Thymus (tissue), 11 donors: ENCODE measurements around the gene GPR141. TPM values are rescaled to one million over a fixed set of nuclear protein-coding genes. Genes with fewer than 3 reads are reported as not detected.
"Not testable (repeated sequence)": the region's sequence is repeated elsewhere in the genome, so short reads cannot be mapped to it uniquely, and the experiment has no call there.

ENCODE experiments used
- DNase-seq, 9 donors: peaks; one replicate each; pipeline ENCODE4 v3.0.0-alpha.2; 2013; ENCODE audit warnings: low spot score in 9 of 9, low read depth in 6 of 9, missing footprints in 1 of 9
- H3K27ac ChIP-seq, 2 donors: one replicate each; pipeline ENCODE4 v1.5.1; 2013; ENCODE audit warnings: control low read depth in 1 of 2, low read depth in 1 of 2, low read length in 1 of 2, mild to moderate bottlenecking in 1 of 2, moderate library complexity in 1 of 2
- H3K27me3 ChIP-seq, 2 donors: one replicate each; pipeline ENCODE4 v1.5.1; 2013; ENCODE audit warnings: low read length in 1 of 2; ENCODE audit not compliant: control insufficient read depth in 2 of 2, insufficient read depth in 1 of 2
- H3K36me3 ChIP-seq, 2 donors: one replicate each; pipeline ENCODE4 v1.5.1; 2013; ENCODE audit warnings: low read length in 1 of 2, mild to moderate bottlenecking in 1 of 2, moderate library complexity in 1 of 2; ENCODE audit not compliant: control insufficient read depth in 2 of 2, insufficient read depth in 2 of 2
- H3K4me1 ChIP-seq, 2 donors: one replicate each; pipeline ENCODE4 v1.5.1; 2013; ENCODE audit warnings: low read length in 2 of 2; ENCODE audit not compliant: control insufficient read depth in 2 of 2, insufficient read depth in 2 of 2
- H3K4me3 ChIP-seq, 2 donors: one replicate each; pipeline ENCODE4 v1.5.1; 2013; ENCODE audit warnings: low read length in 2 of 2, control low read depth in 1 of 2, mild to moderate bottlenecking in 1 of 2
- H3K9me3 ChIP-seq, 2 donors: one replicate each; pipeline ENCODE4 v1.5.1; 2013; ENCODE audit warnings: low read length in 1 of 2, mild to moderate bottlenecking in 1 of 2; ENCODE audit not compliant: control insufficient read depth in 2 of 2, insufficient read depth in 1 of 2
- WGBS: extraction: QIAGEN DNeasy Blood & Tissue Kit; methylation state at CpG from one replicate; pipeline ENCODE4 v1.1.7; 2013; 5-methylcytosine and 5-hydroxymethylcytosine counted together
- polyA plus RNA-seq: library from polyadenylated mRNA; stranded (reverse); fragments of 200-250 nt; gene quantifications from one replicate; pipeline ENCODE4 v1.2.3, GENCODE V29; 2013
- total RNA-seq: library from RNA; stranded (reverse); fragments of 120-200 nt; gene quantifications from one replicate; pipeline ENCODE4 v1.2.4, GENCODE V29; 2013
- donor health status: healthy.

Gene GPR141
- total and polyA plus RNA-seq, 2 donors: 0.66 to 5.1 TPM

- Histone ChIP-seq H3K4me3 (no peak overlapping the region), H3K27ac (no peak overlapping the region), H3K27me3 (no peaks in the 10 kb centered on the region), H3K4me1 (no peaks in the 10 kb centered on the region), H3K36me3 (no peaks in the 10 kb centered on the region), H3K9me3 (no peaks in the 10 kb centered on the region)
- no peak for DNase-seq
Observed at GRCh38 chr7:37703361-37703760, 19.8 kb downstream of the GPR141 start.

DNA sequence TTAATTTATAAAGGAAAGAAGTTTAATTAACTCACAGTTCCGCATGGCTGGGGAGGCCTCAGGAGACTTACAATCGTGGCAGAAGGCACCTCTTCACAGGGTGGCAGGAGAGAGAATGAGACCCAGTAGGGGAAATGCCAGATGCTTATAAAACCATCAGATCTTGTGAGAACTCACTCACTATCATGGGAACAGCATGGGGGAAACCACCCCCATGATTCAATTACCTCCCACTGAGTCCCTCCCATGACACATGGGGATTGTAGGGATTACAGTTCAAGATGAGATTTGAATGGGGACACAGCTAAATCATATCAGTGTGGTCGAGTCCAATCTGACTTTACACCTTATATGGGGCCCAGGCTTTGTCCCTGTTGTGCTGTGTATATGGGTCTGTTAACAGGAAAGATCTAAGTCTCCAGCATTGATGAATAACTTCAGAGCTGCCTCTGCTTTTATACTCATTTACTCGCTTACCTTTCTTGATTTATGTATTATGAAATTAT, 20.8 kb downstream of the GPR141 start:
- H3K27me3 ChIP-seq, H3K4me1 ChIP-seq, H3K36me3 ChIP-seq, H3K4me3 ChIP-seq, H3K9me3 ChIP-seq, DNase-seq, H3K27ac ChIP-seq: not testable (repeated sequence)
- 95% methylated on average over 4 of the region's 4 CpGs for WGBS

DNA sequence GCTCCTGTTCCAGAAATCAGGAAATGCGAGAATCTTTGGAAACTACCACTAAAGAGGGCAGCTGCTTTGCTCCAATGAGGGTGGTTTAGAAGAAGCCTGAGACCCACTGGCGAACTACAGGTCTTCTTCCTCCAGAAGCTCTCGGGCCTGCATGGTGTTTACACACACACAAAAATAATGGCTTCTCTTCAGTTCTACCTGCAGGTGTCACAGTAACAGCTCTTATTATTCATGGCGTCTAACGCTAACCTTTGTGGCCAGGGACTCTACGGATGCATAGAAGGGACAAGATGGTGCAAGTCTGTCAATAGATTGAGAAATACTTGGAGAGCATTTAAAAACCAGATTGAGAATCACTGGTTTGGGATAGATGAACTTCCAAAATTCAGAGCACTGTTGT, 22.4 kb downstream of the GPR141 start:
- DNase-seq: no peak
- Histone ChIP-seq H3K4me1 (no peaks in the 10 kb centered on the region), H3K27ac (no peak overlapping the region), H3K27me3 (no peaks in the 10 kb centered on the region), H3K4me3 (no peak overlapping the region), H3K9me3 (no peaks in the 10 kb centered on the region), H3K36me3 (no peaks in the 10 kb centered on the region)
- 94% methylated on average over 6 of the region's 6 CpGs for WGBS

DNA sequence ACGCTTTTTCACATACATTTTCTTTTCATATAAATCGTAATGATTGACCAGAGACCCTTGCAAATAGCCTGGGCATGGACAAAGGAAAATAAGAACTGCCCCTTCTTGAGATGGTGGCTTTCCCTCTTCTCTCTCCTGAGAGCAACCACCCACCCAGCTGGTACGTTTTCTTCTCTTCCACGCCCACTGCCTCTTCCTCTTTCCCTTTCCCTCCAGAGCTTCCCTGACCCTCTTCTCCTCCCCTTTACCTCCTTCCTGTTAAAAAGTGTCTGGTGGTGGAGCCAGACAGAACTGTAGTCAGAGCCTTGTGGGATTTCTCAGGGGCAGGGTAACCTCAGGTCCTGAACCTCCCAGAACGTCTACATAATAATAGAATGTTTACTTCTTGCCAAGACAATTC, 23.2 kb downstream of the GPR141 start:
- no peaks in the 10 kb centered on the region for H3K9me3 ChIP-seq
- H3K36me3 ChIP-seq: no peaks in the 10 kb centered on the region
- no peak overlapping the region for H3K4me3 ChIP-seq
- no peak for DNase-seq
- WGBS: 79% methylated on average over 5 of the region's 5 CpGs
- no peaks in the 10 kb centered on the region for H3K27me3 ChIP-seq
- H3K4me1 ChIP-seq: no peaks in the 10 kb centered on the region
- no peak overlapping the region for H3K27ac ChIP-seq

DNA sequence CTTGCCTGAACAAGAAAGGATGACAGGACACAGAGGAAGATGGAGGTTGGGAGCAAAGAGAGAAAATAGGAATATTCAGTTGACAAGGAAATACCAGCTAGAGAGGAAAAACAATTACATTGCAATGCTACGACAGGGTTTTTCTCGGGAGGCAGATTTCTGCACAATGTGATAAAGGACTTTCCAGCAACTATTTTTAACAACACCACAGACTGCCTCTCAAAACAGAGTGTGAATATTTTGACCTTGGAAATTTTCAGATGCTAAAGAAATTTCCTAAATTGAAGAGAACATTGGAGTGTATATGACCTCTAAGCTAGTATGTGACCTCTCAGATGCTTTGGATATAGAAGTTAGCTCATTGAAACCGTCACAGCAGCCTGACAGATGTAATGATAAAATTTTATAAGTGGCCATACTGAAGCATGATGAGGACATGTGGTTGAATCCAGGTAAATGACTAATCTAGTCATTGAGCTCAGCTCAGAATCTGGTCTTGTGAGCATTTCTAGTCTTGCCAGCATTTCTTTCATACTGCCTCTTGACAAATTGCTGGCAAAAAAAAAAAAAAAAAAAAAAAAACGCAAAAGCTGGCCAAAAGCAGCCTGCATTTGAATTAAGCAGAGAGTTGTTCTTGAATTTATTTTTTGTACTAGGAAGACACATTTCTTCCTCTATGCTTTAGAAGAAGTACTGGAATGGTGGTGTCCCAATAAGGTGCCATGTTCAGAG, 24.4 kb downstream of the GPR141 start:
- H3K9me3 ChIP-seq: no peaks in the 10 kb centered on the region
- H3K4me1 ChIP-seq: no peaks in the 10 kb centered on the region
- H3K4me3 ChIP-seq: no peak overlapping the region
- H3K27ac ChIP-seq: no peak overlapping the region
- H3K27me3 ChIP-seq: no peaks in the 10 kb centered on the region
- 93% methylated on average over 4 of the region's 4 CpGs for WGBS
- DNase-seq: no peak
- H3K36me3 ChIP-seq: no peaks in the 10 kb centered on the region

GRCh38 chr7:37709631-37710509, 26.3 kb downstream of the GPR141 start:
- Histone ChIP-seq H3K27me3 (no peaks in the 10 kb centered on the region), H3K4me1 (no peaks in the 10 kb centered on the region), H3K36me3 (no peaks in the 10 kb centered on the region), H3K4me3 (no peak overlapping the region), H3K9me3 (no peaks in the 10 kb centered on the region), H3K27ac (no peak overlapping the region)
- WGBS: 86% methylated on average over 5 of the region's 5 CpGs
- DNase-seq: no peak

- WGBS: 94% methylated on average over 2 of the region's 2 CpGs
- Histone ChIP-seq H3K4me1 (no peaks in the 10 kb centered on the region), H3K27ac (no peak overlapping the region), H3K27me3 (no peaks in the 10 kb centered on the region), H3K4me3 (no peak overlapping the region), H3K9me3 (no peaks in the 10 kb centered on the region), H3K36me3 (no peaks in the 10 kb centered on the region)
- DNase-seq: no peak
Observed at GRCh38 chr7:37713613-37714012, 30.0 kb downstream of the GPR141 start.

- H3K36me3 ChIP-seq: no peaks in the 10 kb centered on the region
- no peak overlapping the region for H3K27ac ChIP-seq
- no peak overlapping the region for H3K4me3 ChIP-seq
- no peaks in the 10 kb centered on the region for H3K9me3 ChIP-seq
- 25% methylated on average over 2 of the region's 2 CpGs for WGBS
- no peaks in the 10 kb centered on the region for H3K27me3 ChIP-seq
- peak in 7 of 9 donors; percentile 20 to 70 (median 29) for DNase-seq
- H3K4me1 ChIP-seq: no peaks in the 10 kb centered on the region
Observed at GRCh38 chr7:37714606-37715005, 31.0 kb downstream of the GPR141 start.

DNA sequence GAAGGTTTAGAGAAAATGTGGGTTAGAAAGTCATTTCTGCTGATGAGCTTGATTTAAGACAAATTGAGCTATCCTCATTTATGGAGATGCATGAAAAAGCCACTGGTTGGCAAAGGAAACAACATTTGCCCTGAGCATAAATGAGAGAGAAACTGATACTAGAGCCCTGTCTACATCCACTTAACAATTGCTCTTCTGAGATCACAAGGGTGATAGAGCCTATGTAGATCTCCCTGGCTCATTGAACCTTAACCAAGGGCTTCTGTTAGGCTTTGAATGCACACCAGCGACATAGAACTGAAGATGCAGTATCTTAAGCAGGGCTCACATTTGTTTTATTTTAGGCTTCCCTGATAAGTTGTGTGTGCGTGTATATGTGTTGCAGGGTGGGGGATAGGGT, 35.0 kb downstream of the GPR141 start:
- WGBS: 93% methylated on average over 2 of the region's 2 CpGs
- no peak overlapping the region for H3K27ac ChIP-seq
- H3K4me1 ChIP-seq: no peaks in the 10 kb centered on the region

More for the DNA sequence above, 35.0 kb downstream of the GPR141 start:
- no peak for DNase-seq
- H3K4me3 ChIP-seq: no peak overlapping the region
- no peaks in the 10 kb centered on the region for H3K36me3 ChIP-seq
- no peaks in the 10 kb centered on the region for H3K9me3 ChIP-seq
- no peaks in the 10 kb centered on the region for H3K27me3 ChIP-seq
